ENCODE measurements around the gene RCCD1. TPM values are rescaled to one million over a fixed set of nuclear protein-coding genes. Genes with fewer than 3 reads are reported as not detected.

The RCCD1 gene
- total and polyA plus RNA-seq, 2 donors from 2014 or later = 11.6 TPM

DNA sequence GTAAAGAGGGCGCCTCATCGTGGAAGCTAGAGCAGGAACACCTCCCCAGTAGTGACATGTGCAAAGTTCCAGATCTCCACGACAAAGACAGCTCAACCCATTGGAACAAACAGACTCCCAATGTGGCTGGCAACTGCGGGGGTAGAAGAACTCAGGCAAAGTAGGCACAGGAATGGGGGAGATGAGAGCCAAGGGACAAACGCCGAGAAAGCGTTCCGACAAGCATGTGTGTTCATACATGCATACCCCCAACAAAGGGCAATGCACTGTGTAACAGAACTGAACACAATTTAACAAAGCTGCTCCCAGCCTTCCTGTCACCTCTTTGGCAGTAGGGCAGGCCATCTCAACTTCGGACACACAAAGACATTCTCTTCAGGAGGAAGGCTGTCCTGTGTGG lies 11.6 kb downstream of the RCCD1 start:
- no peaks in the 10 kb centered on the region for H3K9me3 ChIP-seq (ENCODE audit: control insufficient read depth in 2 of 3, insufficient read depth in 1 of 3, low read length in 3 of 3)
- intact Hi-C loops (cut with DNase I) = no loop called here
- no peaks in the 10 kb centered on the region for H3K27me3 ChIP-seq (ENCODE audit: control insufficient read depth, insufficient read depth, low read length)
- TF ChIP-seq, protein P1, sequence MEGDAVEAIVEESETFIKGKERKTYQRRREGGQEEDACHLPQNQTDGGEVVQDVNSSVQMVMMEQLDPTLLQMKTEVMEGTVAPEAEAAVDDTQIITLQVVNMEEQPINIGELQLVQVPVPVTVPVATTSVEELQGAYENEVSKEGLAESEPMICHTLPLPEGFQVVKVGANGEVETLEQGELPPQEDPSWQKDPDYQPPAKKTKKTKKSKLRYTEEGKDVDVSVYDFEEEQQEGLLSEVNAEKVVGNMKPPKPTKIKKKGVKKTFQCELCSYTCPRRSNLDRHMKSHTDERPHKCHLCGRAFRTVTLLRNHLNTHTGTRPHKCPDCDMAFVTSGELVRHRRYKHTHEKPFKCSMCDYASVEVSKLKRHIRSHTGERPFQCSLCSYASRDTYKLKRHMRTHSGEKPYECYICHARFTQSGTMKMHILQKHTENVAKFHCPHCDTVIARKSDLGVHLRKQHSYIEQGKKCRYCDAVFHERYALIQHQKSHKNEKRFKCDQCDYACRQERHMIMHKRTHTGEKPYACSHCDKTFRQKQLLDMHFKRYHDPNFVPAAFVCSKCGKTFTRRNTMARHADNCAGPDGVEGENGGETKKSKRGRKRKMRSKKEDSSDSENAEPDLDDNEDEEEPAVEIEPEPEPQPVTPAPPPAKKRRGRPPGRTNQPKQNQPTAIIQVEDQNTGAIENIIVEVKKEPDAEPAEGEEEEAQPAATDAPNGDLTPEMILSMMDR (IDR thresholded peaks at IDR 0.05; ENCODE audit: borderline replicate concordance, extremely low read depth, insufficient read depth) = no peak
- no peak overlapping the region for H3K9ac ChIP-seq (ENCODE audit: low read length in 3 of 3)
- no peak for FAIRE-seq
- H3K36me3 ChIP-seq (ENCODE audit: control insufficient read depth in 2 of 3, insufficient read depth in 3 of 3, low read length in 3 of 3) = peaks cover 4 to 6% (median 4%) of the 10 kb centered on the region in 3 donors
- no peaks in the 10 kb centered on the region for H3K4me1 ChIP-seq (ENCODE audit: control insufficient read depth in 2 of 3, insufficient read depth in 2 of 3, low read depth in 1 of 3, low read length in 3 of 3)
- no peak overlapping the region for H3K4me3 ChIP-seq (ENCODE audit: low read length in 3 of 3)
- no peak overlapping the region for H3K27ac ChIP-seq (ENCODE audit: low read depth in 2 of 2, low read length in 2 of 2)
- no peak for DNase-seq

DNA sequence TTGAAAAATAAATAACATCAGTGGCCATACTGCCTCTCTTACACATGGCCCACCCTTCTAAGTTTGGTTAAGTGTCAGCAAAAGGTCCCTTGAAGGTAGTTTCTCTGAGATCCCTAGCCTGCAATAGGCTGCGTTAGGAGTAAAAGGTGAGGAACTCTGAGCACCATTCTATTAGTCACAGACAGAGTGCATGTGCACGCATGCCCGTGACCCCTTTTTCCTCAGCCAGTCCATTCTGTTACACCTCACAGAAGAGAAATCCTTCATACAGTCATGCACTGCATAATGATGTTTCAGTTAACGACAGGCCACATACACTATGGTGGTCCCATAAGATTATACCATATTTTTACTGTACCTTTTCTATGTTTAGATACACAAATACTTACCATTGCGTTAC lies 12.5 kb downstream of the RCCD1 start:
- Histone ChIP-seq H3K27me3 (ENCODE audit: control insufficient read depth, insufficient read depth, low read length) (no peaks in the 10 kb centered on the region), H3K9ac (ENCODE audit: low read length in 3 of 3) (no peak overlapping the region), H3K27ac (ENCODE audit: low read depth in 2 of 2, low read length in 2 of 2) (no peak overlapping the region), H3K4me3 (ENCODE audit: low read length in 3 of 3) (no peak overlapping the region), H3K9me3 (ENCODE audit: control insufficient read depth in 2 of 3, insufficient read depth in 1 of 3, low read length in 3 of 3) (no peaks in the 10 kb centered on the region), H3K4me1 (ENCODE audit: control insufficient read depth in 2 of 3, insufficient read depth in 2 of 3, low read depth in 1 of 3, low read length in 3 of 3) (no peaks in the 10 kb centered on the region), H3K36me3 (ENCODE audit: control insufficient read depth in 2 of 3, insufficient read depth in 3 of 3, low read length in 3 of 3) (peaks cover 4 to 6% (median 4%) of the 10 kb centered on the region in 3 donors)
- DNase-seq (no peak), FAIRE-seq (no peak)
- TF ChIP-seq, protein P1 (IDR thresholded peaks at IDR 0.05; ENCODE audit: borderline replicate concordance, extremely low read depth, insufficient read depth) = no peak
- intact Hi-C loops (cut with DNase I) = no loop called here

DNA sequence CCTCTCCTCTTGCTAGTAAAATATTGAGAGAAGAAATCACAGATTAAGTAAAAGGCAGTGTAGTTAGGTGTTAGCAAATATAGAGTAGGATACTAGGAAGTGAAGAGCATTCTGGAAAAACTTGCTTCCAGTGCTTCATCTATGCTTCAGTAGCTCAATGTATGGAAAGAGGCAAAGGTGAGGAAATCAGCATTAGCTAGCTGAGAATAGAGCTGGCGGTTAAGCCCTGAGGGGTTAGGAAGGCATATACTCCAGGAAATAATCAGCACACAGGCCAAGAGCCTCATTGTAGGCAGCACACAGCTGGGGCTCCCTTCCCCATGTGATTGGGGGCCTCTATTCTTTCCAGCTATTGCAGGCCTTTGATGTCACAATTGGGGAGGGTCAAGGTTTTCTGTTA lies 13.8 kb downstream of the RCCD1 start:
- no peaks in the 10 kb centered on the region for H3K9me3 ChIP-seq (ENCODE audit: control insufficient read depth in 2 of 3, insufficient read depth in 1 of 3, low read length in 3 of 3)
- FAIRE-seq = no peak
- H3K4me1 ChIP-seq (ENCODE audit: control insufficient read depth in 2 of 3, insufficient read depth in 2 of 3, low read depth in 1 of 3, low read length in 3 of 3) = no peaks in the 10 kb centered on the region
- no peak overlapping the region for H3K9ac ChIP-seq (ENCODE audit: low read length in 3 of 3)
- no peak overlapping the region for H3K4me3 ChIP-seq (ENCODE audit: low read length in 3 of 3)
- H3K27me3 ChIP-seq (ENCODE audit: control insufficient read depth, insufficient read depth, low read length) = no peaks in the 10 kb centered on the region
- no peak for DNase-seq
- peaks cover 4 to 6% (median 4%) of the 10 kb centered on the region in 3 donors for H3K36me3 ChIP-seq (ENCODE audit: control insufficient read depth in 2 of 3, insufficient read depth in 3 of 3, low read length in 3 of 3)
- intact Hi-C loops (cut with DNase I) = no loop called here
- H3K27ac ChIP-seq (ENCODE audit: low read depth in 2 of 2, low read length in 2 of 2) = no peak overlapping the region
- TF ChIP-seq, protein P1 (IDR thresholded peaks at IDR 0.05; ENCODE audit: borderline replicate concordance, extremely low read depth, insufficient read depth) = no peak

DNA sequence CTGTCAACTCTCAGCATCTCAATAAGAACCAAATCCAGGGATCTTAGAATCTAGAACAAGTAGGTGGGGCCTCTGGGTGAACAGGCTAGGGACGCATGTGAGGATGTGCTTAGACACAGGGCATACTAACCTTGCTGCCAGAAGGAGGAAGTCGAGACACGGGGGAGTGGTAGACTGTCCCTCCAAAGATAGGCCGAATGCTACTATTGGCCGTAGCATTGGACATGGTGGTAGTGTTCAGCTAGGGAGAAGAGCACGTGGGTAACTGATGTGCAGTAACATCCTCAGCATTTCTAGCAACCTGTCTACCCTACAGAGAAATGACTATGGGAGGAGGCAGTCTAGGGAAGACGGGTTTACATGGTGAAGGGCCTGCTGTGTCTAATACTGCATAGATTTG lies 15.6 kb downstream of the RCCD1 start:
- TF ChIP-seq, protein P1 (IDR thresholded peaks at IDR 0.05; ENCODE audit: borderline replicate concordance, extremely low read depth, insufficient read depth) = no peak
- no peaks in the 10 kb centered on the region for H3K27me3 ChIP-seq (ENCODE audit: control insufficient read depth, insufficient read depth, low read length)
- no peaks in the 10 kb centered on the region for H3K9me3 ChIP-seq (ENCODE audit: control insufficient read depth in 2 of 3, insufficient read depth in 1 of 3, low read length in 3 of 3)
- FAIRE-seq (no peak), DNase-seq (no peak)
- H3K9ac ChIP-seq (ENCODE audit: low read length in 3 of 3) = no peak overlapping the region
- no peaks in the 10 kb centered on the region for H3K4me1 ChIP-seq (ENCODE audit: control insufficient read depth in 2 of 3, insufficient read depth in 2 of 3, low read depth in 1 of 3, low read length in 3 of 3)
- H3K36me3 ChIP-seq (ENCODE audit: control insufficient read depth in 2 of 3, insufficient read depth in 3 of 3, low read length in 3 of 3) = peaks cover 4 to 6% (median 4%) of the 10 kb centered on the region in 3 donors
- H3K4me3 ChIP-seq (ENCODE audit: low read length in 3 of 3) = no peak overlapping the region
- intact Hi-C loops (cut with DNase I) = no loop called here
- no peak overlapping the region for H3K27ac ChIP-seq (ENCODE audit: low read depth in 2 of 2, low read length in 2 of 2)

Data from kidney (tissue), 14 donors.